CD14-positive monocyte (primary cell): ENCODE data around the gene NFKBIZ. TPM values are rescaled to one million over a fixed set of nuclear protein-coding genes. Genes with fewer than 3 reads are reported as not detected.

Experiments used
- DNase-seq, 3 donors: peaks; one replicate each; pipeline ENCODE4 v3.0.0-alpha.2; 2011 to 2022
- H2AFZ ChIP-seq: 2 replicates; pipeline ENCODE4 v1.6.0; 2012; ENCODE audit warnings: mild to moderate bottlenecking, low read depth, low read length, inconsistent platforms; ENCODE audit not compliant: insufficient read depth, poor library complexity, severe bottlenecking
- H3K27ac ChIP-seq, 2 donors: 1 replicate in 1 of 2; 2 replicates in 1 of 2; pipeline ENCODE4 v1.5.1; 2012 to 2013; ENCODE audit warnings: low read length in 2 of 2, control low read depth in 1 of 2, inconsistent platforms in 1 of 2, low read depth in 1 of 2, mild to moderate bottlenecking in 1 of 2
- H3K27me3 ChIP-seq, 2 donors: one replicate each; pipeline versions ENCODE4 v1.6.0 to v1.6.1; 2011 to 2013; ENCODE audit warnings: low read length in 2 of 2; ENCODE audit not compliant: control insufficient read depth in 2 of 2, insufficient read depth in 2 of 2
- H3K36me3 ChIP-seq, 2 donors: replicated peaks in 1 of 2; 1 replicate in 1 of 2; 2 replicates in 1 of 2; pipeline versions ENCODE4 v1.5.1 to v1.6.1; 2012 to 2013; ENCODE audit warnings: low read length in 2 of 2, control low read depth in 1 of 2, inconsistent platforms in 1 of 2, mild to moderate bottlenecking in 1 of 2; ENCODE audit not compliant: insufficient read depth in 2 of 2, control insufficient read depth in 1 of 2
- H3K4me1 ChIP-seq, 2 donors: 1 replicate in 1 of 2; 2 replicates in 1 of 2; pipeline versions ENCODE4 v1.5.1 to v1.6.1; 2012 to 2013; ENCODE audit warnings: low read length in 2 of 2, control low read depth in 1 of 2, inconsistent platforms in 1 of 2, mild to moderate bottlenecking in 1 of 2, moderate library complexity in 1 of 2; ENCODE audit not compliant: insufficient read depth in 2 of 2, control insufficient read depth in 1 of 2
- H3K4me2 ChIP-seq: replicated peaks from 2 replicates; pipeline ENCODE3; 2012; ENCODE audit warnings: low read length, moderate library complexity, mild to moderate bottlenecking; ENCODE audit not compliant: poor library complexity, severe bottlenecking; ENCODE audit errors: extremely low read depth
- H3K4me3 ChIP-seq, 3 experiments: fragments of 200-600 bp in 1 of 3; sonication (generic) in 1 of 3; replicated peaks in 1 of 3; 1 replicate in 2 of 3; 2 replicates in 1 of 3; pipeline ENCODE4 v1.5.1; 2011 to 2013; ENCODE audit warnings: low read length in 3 of 3, mild to moderate bottlenecking in 3 of 3, control low read depth in 2 of 3, low read depth in 2 of 3, inconsistent platforms in 1 of 3, moderate library complexity in 1 of 3
- H3K79me2 ChIP-seq: 2 replicates; pipeline ENCODE4 v1.6.0; 2012; ENCODE audit warnings: mild to moderate bottlenecking, control low read depth, inconsistent platforms, low read length, moderate library complexity; ENCODE audit not compliant: insufficient read depth
- H3K9ac ChIP-seq: 2 replicates; pipeline ENCODE4 v1.6.0; 2017; ENCODE audit warnings: low read length, mild to moderate bottlenecking; ENCODE audit not compliant: insufficient read depth, poor library complexity, severe bottlenecking
- H3K9me3 ChIP-seq, 2 donors: replicated peaks in 1 of 2; 1 replicate in 1 of 2; 2 replicates in 1 of 2; pipeline versions ENCODE4 v1.5.1 to v1.6.1; 2012 to 2013; ENCODE audit warnings: low read length in 2 of 2, control low read depth in 1 of 2; ENCODE audit not compliant: control insufficient read depth in 1 of 2, insufficient read depth in 1 of 2
- H4K20me1 ChIP-seq: 2 replicates; pipeline ENCODE4 v1.6.0; 2012; ENCODE audit warnings: mild to moderate bottlenecking, low read length, control low read depth, moderate library complexity; ENCODE audit not compliant: insufficient read depth
- H3K27ac Mint-ChIP-seq, 7 donors: one replicate each; pipeline ENCODE4 v1.8.0; 2020; ENCODE audit warnings: mild to moderate bottlenecking in 7 of 7, mixed read lengths in 7 of 7, moderate library complexity in 6 of 7, inconsistent platforms in 2 of 7
- H3K27me3 Mint-ChIP-seq, 3 donors: one replicate each; pipeline ENCODE4 v1.8.0; 2021 to 2022; ENCODE audit warnings: low read depth in 3 of 3, mild to moderate bottlenecking in 3 of 3, mixed read lengths in 3 of 3, moderate library complexity in 3 of 3, inconsistent platforms in 1 of 3
- H3K36me3 Mint-ChIP-seq, 2 donors: one replicate each; pipeline ENCODE4 v1.8.0; 2020; ENCODE audit warnings: mixed read lengths in 2 of 2, inconsistent platforms in 1 of 2, mild to moderate bottlenecking in 1 of 2
- H3K4me1 Mint-ChIP-seq: one replicate; pipeline ENCODE4 v1.8.0; 2020; ENCODE audit warnings: mild to moderate bottlenecking, mixed read lengths
- H3K4me3 Mint-ChIP-seq, 2 donors: one replicate each; pipeline ENCODE4 v1.8.0; 2020; ENCODE audit warnings: mild to moderate bottlenecking in 2 of 2, mixed read lengths in 2 of 2, moderate library complexity in 1 of 2
- H3K9me3 Mint-ChIP-seq, 7 donors: one replicate each; pipeline ENCODE4 v1.8.0; 2020 to 2022; ENCODE audit warnings: mixed read lengths in 7 of 7, mild to moderate bottlenecking in 6 of 7, moderate library complexity in 6 of 7, inconsistent platforms in 2 of 7
- WGBS: methylation state at CpG from one replicate; pipeline ENCODE4 v1.1.5; 2013; ENCODE audit warnings: missing lambda C conversion rate; ENCODE audit not compliant: insufficient coverage; 5-methylcytosine and 5-hydroxymethylcytosine counted together
- intact Hi-C, 2 donors: fragments of 100-400 bp; cut with micrococcal nuclease; formaldehyde crosslinking; loops; one replicate each; pipeline versions ENCODE4 v1.15.0 to v1.15.1; 2023
- polyA plus RNA-seq, 3 donors: library from polyadenylated mRNA; depleted of rRNA in 1 of 3; unstranded in 2 of 3; stranded (reverse) in 1 of 3; fragments of 300-500 nt in 2 of 3; fragments of >200 nt in 1 of 3; fragmentation: Illumina TruSeq in 2 of 3; gene quantifications; 1 replicate in 2 of 3; 2 replicates in 1 of 3; pipeline ENCODE4 v1.2.3, GENCODE V29; 2012 to 2021
- TF ChIP-seq, protein P1 (sequence below): fragments of 200-600 bp; IDR thresholded peaks from one replicate; pipeline ENCODE4 v1.8.0; 2022; ENCODE audit warnings: antibody characterized with exemption, mild to moderate bottlenecking

The NFKBIZ gene
- polyA plus RNA-seq, 3 donors, result 71.0 to 592 (median 84.9) TPM

DNA sequence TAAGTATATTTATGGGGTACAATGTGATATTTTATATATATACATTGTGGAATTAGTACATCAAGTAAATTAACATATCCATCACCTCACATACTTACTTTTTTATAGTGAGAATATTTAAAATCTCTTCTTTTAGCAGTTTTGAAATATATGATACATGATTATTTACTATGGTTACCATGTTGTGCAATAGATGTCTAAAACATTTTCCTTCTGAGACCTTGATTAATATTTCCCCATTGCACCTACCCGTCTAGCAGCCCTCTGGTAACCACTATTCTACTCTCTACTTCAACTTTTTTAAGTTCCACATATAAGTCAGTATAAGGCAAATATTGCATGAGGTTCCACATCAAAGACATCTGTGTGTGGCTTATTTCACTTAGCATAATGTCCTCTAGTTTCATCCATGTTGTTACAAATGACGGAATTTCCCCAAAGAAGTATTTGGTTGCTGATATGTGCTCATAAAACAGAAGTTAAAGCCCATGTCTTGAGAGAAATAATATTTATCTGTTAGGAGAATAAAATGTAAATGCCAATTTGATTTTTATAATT lies 29.6 kb upstream of the NFKBIZ start:
- no peak overlapping the region for H3K4me3 Mint-ChIP-seq
- Histone ChIP-seq H3K9me3 (no peaks in the 10 kb centered on the region), H3K79me2 (peaks cover 44% of the 10 kb centered on the region), H3K36me3 (peaks cover 15 to 29% of the 10 kb centered on the region in 2 donors), H4K20me1 (no peaks in the 10 kb centered on the region), H3K4me2 (peak overlapping the region; percentile 29), H3K27ac (peak overlapping the region in 1 of 2 donors; percentile 78), H3K4me1 (peaks cover 15 to 36% of the 10 kb centered on the region in 2 donors), H3K9ac (no peak overlapping the region), H3K4me3 (peak overlapping the region in 1 of 3 experiments; percentile 12), H2AFZ (no peak overlapping the region), H3K27me3 (no peaks in the 10 kb centered on the region)
- H3K4me1 Mint-ChIP-seq, result peaks cover 36% of the 10 kb centered on the region
- intact Hi-C loops, result loop anchor here (10.0 kb wide), 1 partner anchor 205 kb away; no protein-coding TSS in a partner anchor
- DNase-seq, result peak; percentile 75 to 92 (median 88)
- peaks cover 31 to 39% of the 10 kb centered on the region in 2 donors for H3K36me3 Mint-ChIP-seq
- H3K9me3 Mint-ChIP-seq, result no peaks in the 10 kb centered on the region
- H3K27ac Mint-ChIP-seq, result peak overlapping the region; percentile 72 to 91 (median 88)
- no CpG with 5 or more reads among the region's 2 CpGs for WGBS
- TF ChIP-seq, protein P1, sequence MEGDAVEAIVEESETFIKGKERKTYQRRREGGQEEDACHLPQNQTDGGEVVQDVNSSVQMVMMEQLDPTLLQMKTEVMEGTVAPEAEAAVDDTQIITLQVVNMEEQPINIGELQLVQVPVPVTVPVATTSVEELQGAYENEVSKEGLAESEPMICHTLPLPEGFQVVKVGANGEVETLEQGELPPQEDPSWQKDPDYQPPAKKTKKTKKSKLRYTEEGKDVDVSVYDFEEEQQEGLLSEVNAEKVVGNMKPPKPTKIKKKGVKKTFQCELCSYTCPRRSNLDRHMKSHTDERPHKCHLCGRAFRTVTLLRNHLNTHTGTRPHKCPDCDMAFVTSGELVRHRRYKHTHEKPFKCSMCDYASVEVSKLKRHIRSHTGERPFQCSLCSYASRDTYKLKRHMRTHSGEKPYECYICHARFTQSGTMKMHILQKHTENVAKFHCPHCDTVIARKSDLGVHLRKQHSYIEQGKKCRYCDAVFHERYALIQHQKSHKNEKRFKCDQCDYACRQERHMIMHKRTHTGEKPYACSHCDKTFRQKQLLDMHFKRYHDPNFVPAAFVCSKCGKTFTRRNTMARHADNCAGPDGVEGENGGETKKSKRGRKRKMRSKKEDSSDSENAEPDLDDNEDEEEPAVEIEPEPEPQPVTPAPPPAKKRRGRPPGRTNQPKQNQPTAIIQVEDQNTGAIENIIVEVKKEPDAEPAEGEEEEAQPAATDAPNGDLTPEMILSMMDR, result no peak
- peaks cover 0 to 2% (median 0%) of the 10 kb centered on the region in 3 donors for H3K27me3 Mint-ChIP-seq

DNA sequence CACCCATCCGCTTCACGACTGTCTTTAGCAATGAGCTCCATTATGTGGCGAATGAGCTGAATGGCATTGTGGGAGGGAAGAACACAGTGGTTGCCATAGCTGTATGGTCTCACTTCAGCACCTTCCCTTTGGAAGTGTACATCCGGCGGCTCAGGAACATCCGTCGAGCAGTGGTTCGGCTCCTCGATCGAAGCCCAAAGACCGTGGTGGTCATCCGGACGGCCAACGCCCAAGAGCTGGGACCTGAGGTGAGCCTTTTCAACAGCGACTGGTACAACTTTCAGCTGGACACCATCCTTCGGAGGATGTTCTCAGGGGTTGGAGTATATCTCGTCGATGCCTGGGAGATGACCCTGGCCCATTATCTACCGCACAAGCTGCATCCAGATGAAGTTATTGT lies 27.8 kb upstream of the NFKBIZ start:
- Histone ChIP-seq H3K9me3 (no peaks in the 10 kb centered on the region), H3K9ac (no peak overlapping the region), H3K4me1 (peaks cover 15 to 37% of the 10 kb centered on the region in 2 donors), H4K20me1 (no peaks in the 10 kb centered on the region), H3K27ac (no peak overlapping the region), H3K36me3 (peaks cover 15 to 29% of the 10 kb centered on the region in 2 donors), H3K79me2 (peaks cover 43% of the 10 kb centered on the region), H3K4me3 (no peak overlapping the region), H3K4me2 (no peak overlapping the region), H3K27me3 (no peaks in the 10 kb centered on the region), H2AFZ (no peak overlapping the region)
- Mint-ChIP-seq H3K4me3 (no peak overlapping the region), H3K27me3 (no peaks in the 10 kb centered on the region), H3K9me3 (no peaks in the 10 kb centered on the region), H3K4me1 (peaks cover 37% of the 10 kb centered on the region), H3K27ac (peak overlapping the region in 2 of 7 donors; percentile 35 to 73), H3K36me3 (peaks cover 28 to 39% of the 10 kb centered on the region in 2 donors)
- DNase-seq, result no peak
- TF ChIP-seq, protein P1, result no peak
- WGBS, result 97% methylated on average over 19 of the region's 19 CpGs
- intact Hi-C loops, result no loop called here
